GM12891 (cell line): ENCODE measurements around the gene NEURL1B.
A peak's percentile ranks its signal among the peaks of the same experiment; 100 is the strongest.
"Not testable (repeated sequence)": the region's sequence is repeated elsewhere in the genome, so short reads cannot be mapped to it uniquely, and the experiment has no call there.

Experiments used
- DNase-seq: peaks from one replicate; pipeline ENCODE4 v3.0.0; 2011; ENCODE audit warnings: low spot score; ENCODE audit not compliant: insufficient read length
- FAIRE-seq: peaks from 2 replicates; lab custom pipeline; 2011; peaks lifted over from hg19 to GRCh38; lab: Jason Lieb, UNC
- PAX5 ChIP-seq: IDR thresholded peaks from 2 replicates; pipeline ENCODE4 v1.6.1; 2011; ENCODE audit warnings: low read length, moderate library complexity, mild to moderate bottlenecking; ENCODE audit not compliant: insufficient read depth, severe bottlenecking
- POLR2A ChIP-seq: IDR thresholded peaks from 2 replicates; pipeline ENCODE4 v1.6.1; 2011; ENCODE audit warnings: low read depth, low read length, control low read depth
- POLR2AphosphoS5 ChIP-seq: IDR thresholded peaks from 2 replicates; pipeline ENCODE4 v1.6.1; 2011; ENCODE audit warnings: low read depth, low read length, control low read depth
- POU2F2 ChIP-seq: IDR thresholded peaks from 2 replicates; pipeline ENCODE4 v1.6.1; 2011; ENCODE audit warnings: low read depth, mild to moderate bottlenecking, control low read depth, low read length, moderate library complexity
- SPI1 ChIP-seq: IDR thresholded peaks from 2 replicates; pipeline ENCODE4 v1.6.1; 2011; ENCODE audit warnings: low read depth, low read length, control low read depth
- TAF1 ChIP-seq: IDR thresholded peaks from 2 replicates; pipeline ENCODE4 v1.6.1; 2011; ENCODE audit warnings: low read depth, low read length, control low read depth

Gene NEURL1B

GRCh38 chr5:172596638-172597231 lies 44.3 kb upstream of the NEURL1B start:
- no peak for TF ChIP-seq TAF1
- TF ChIP-seq SPI1: no peak
- no peak for TF ChIP-seq POLR2AphosphoS5
- TF ChIP-seq POLR2A: no peak
- TF ChIP-seq PAX5: no peak
- TF ChIP-seq POU2F2: no peak
- FAIRE-seq (peak; percentile 96), DNase-seq (no peak)

GRCh38 chr5:172597755-172598155 lies 43.3 kb upstream of the NEURL1B start:
- FAIRE-seq (no peak), DNase-seq (no peak)
- TF ChIP-seq POU2F2 (no peak), POLR2A (no peak), TAF1 (no peak), POLR2AphosphoS5 (no peak), PAX5 (no peak), SPI1 (no peak)

- FAIRE-seq: no peak
- DNase-seq: no peak
- no peak for TF ChIP-seq POLR2A
- TF ChIP-seq POLR2AphosphoS5: no peak
- TF ChIP-seq PAX5: no peak
- TF ChIP-seq SPI1: no peak
- TF ChIP-seq TAF1: no peak
- no peak for TF ChIP-seq POU2F2
Observed at GRCh38 chr5:172598251-172599203, 42.5 kb upstream of the NEURL1B start.

GRCh38 chr5:172599204-172599567 lies 41.9 kb upstream of the NEURL1B start:
- no peak for FAIRE-seq
- no peak for DNase-seq
- TF ChIP-seq POLR2A (no peak), POLR2AphosphoS5 (no peak), TAF1 (no peak), POU2F2 (no peak), SPI1 (no peak), PAX5 (no peak)

GRCh38 chr5:172600571-172600970 lies 40.5 kb upstream of the NEURL1B start:
- FAIRE-seq: no peak

GRCh38 chr5:172601576-172601975 lies 39.5 kb upstream of the NEURL1B start:
- DNase-seq, FAIRE-seq: not testable (repeated sequence)

More at GRCh38 chr5:172600571-172600970, 40.5 kb upstream of the NEURL1B start:
- DNase-seq: no peak
- TF ChIP-seq PAX5: no peak
- no peak for TF ChIP-seq POLR2A
- TF ChIP-seq TAF1: no peak
- TF ChIP-seq SPI1: no peak
- TF ChIP-seq POLR2AphosphoS5: no peak
- TF ChIP-seq POU2F2: no peak

GRCh38 chr5:172602783-172603231 lies 38.3 kb upstream of the NEURL1B start:
- FAIRE-seq (no peak), DNase-seq (no peak)
- TF ChIP-seq POLR2A: no peak

GRCh38 chr5:172603251-172603806 lies 37.7 kb upstream of the NEURL1B start:
- FAIRE-seq: no peak
- DNase-seq: no peak
- no peak for TF ChIP-seq POLR2AphosphoS5
- TF ChIP-seq TAF1: no peak
- TF ChIP-seq PAX5: no peak

- no peak for TF ChIP-seq POLR2AphosphoS5
- TF ChIP-seq POU2F2: no peak
- no peak for TF ChIP-seq POLR2A
- TF ChIP-seq TAF1: no peak
- no peak for TF ChIP-seq PAX5
- TF ChIP-seq SPI1: no peak
- no peak for FAIRE-seq
Observed at GRCh38 chr5:172605466-172605865, 35.6 kb upstream of the NEURL1B start.

More at GRCh38 chr5:172605466-172605865, 35.6 kb upstream of the NEURL1B start:
- no peak for DNase-seq
